ENCODE measurements around the gene EFCAB11.

- TF ChIP-seq CTCF (conservative IDR thresholded peaks at IDR 0.05; ENCODE audit: low read length), result no peak
- TF ChIP-seq EZH2phosphoT487 (IDR thresholded peaks at IDR 0.05; ENCODE audit: borderline replicate concordance), result no peak
Measured at GRCh38 chr14:89921346-89921745, 33.2 kb downstream of the EFCAB11 start.
